GM12878 (cell line): ENCODE measurements around the gene TCF7L2. TPM values are rescaled to one million over a fixed set of nuclear protein-coding genes. Genes with fewer than 3 reads are reported as not detected.

Experiments used
- ATAC-seq: fragments of 200-7000 bp; cut with Tn5 transposase; 3 replicates; pipeline ENCODE4 v1.9.1; 2020; ENCODE audit warnings: mild to moderate bottlenecking, moderate library complexity
- BruUV-seq: library from RNA; stranded (reverse); fragments of 400-500 nt; replicated peaks from 2 replicates; lab custom pipeline; 2021; lab: Mats Ljungman, UMichigan
- CTCF ChIA-PET: fragments of 300-600 bp; sonication (Branson Sonifier 250); formaldehyde crosslinking; extraction: SDS; loops from one replicate; lab custom pipeline; 2021; ENCODE audit warnings: inconsistent platforms; lab: Yijun Ruan, JAX
- POLR2A ChIA-PET: fragments of 350-600 bp; formaldehyde crosslinking; extraction: SDS; loops from one replicate; lab custom pipeline; 2021; ENCODE audit warnings: inconsistent platforms; lab: Charles Lee
- RAD21 ChIA-PET: fragments of 300-600 bp; sonication (Branson Sonifier 250); formaldehyde crosslinking; loops from one replicate; lab custom pipeline; 2023; ENCODE audit warnings: antibody characterized with exemption; ENCODE audit not compliant: unreplicated experiment; lab: Charles Lee
- SMC1A ChIA-PET: fragments of 300-600 bp; sonication (Branson Sonifier 250); formaldehyde crosslinking; loops from one replicate; lab custom pipeline; 2023; ENCODE audit not compliant: unreplicated experiment, uncharacterized antibody; lab: Charles Lee
- DNase-seq: peaks from one replicate; pipeline ENCODE4 v3.0.0-alpha.2; 2011; ENCODE audit warnings: low read depth, low spot score
- FAIRE-seq: peaks from 3 replicates; lab custom pipeline; 2011; peaks lifted over from hg19 to GRCh38; lab: Jason Lieb, UNC
- H2AFZ ChIP-seq: 2 replicates; pipeline ENCODE4 v1.6.0; 2011; ENCODE audit warnings: low read depth, low read length, control low read depth; ENCODE audit not compliant: control insufficient read depth
- H3K27ac ChIP-seq: 2 replicates; pipeline ENCODE4 v1.5.1; 2011; ENCODE audit warnings: control low read depth; ENCODE audit not compliant: control insufficient read depth, insufficient read depth
- H3K27me3 ChIP-seq, 2 experiments: replicated peaks in 1 of 2; 2 replicates each; pipeline versions ENCODE4 v1.6.0 to v1.6.1; 2011; ENCODE audit warnings: low read length in 1 of 2; ENCODE audit not compliant: control insufficient read depth in 2 of 2, insufficient read depth in 2 of 2
- H3K36me3 ChIP-seq, 2 experiments: 2 replicates each; pipeline ENCODE4 v1.5.1; 2011; ENCODE audit warnings: low read length in 1 of 2; ENCODE audit not compliant: control insufficient read depth in 2 of 2, insufficient read depth in 2 of 2
- H3K4me1 ChIP-seq: 2 replicates; pipeline ENCODE4 v1.6.1; 2011; ENCODE audit warnings: mild to moderate bottlenecking, low read length, moderate library complexity, mixed read lengths; ENCODE audit not compliant: control insufficient read depth, insufficient read depth
- H3K4me2 ChIP-seq: 2 replicates; pipeline ENCODE4 v1.6.0; 2011; ENCODE audit warnings: control low read depth; ENCODE audit not compliant: control insufficient read depth, insufficient read depth
- H3K4me3 ChIP-seq: fragments of 200-600 bp; sonication (generic); 2 replicates; pipeline ENCODE4 v1.5.1; 2016
- H3K79me2 ChIP-seq: 2 replicates; pipeline ENCODE4 v1.6.0; 2011; ENCODE audit warnings: low read length; ENCODE audit not compliant: control insufficient read depth, insufficient read depth
- H3K9ac ChIP-seq: 2 replicates; pipeline ENCODE4 v1.8.0; 2011; ENCODE audit warnings: low read length, control low read depth, mixed read lengths; ENCODE audit not compliant: control insufficient read depth, insufficient read depth
- H3K9me3 ChIP-seq: replicated peaks from 3 replicates; pipeline ENCODE4 v1.5.1; 2011; ENCODE audit warnings: mild to moderate bottlenecking, low read length; ENCODE audit not compliant: control insufficient read depth, insufficient read depth
- H4K20me1 ChIP-seq: 2 replicates; pipeline ENCODE4 v1.6.0; 2011; ENCODE audit not compliant: control insufficient read depth, insufficient read depth
- ESRRA ChIP-seq: IDR thresholded peaks from 2 replicates; pipeline ENCODE4 v1.6.1; 2012; ENCODE audit warnings: mild to moderate bottlenecking, low read length, improper control_type of control experiment
- EZH2 ChIP-seq: IDR thresholded peaks from 2 replicates; pipeline ENCODE4 v1.6.1; 2012; ENCODE audit warnings: low read depth, mild to moderate bottlenecking, control low read depth, inconsistent platforms, low read length, borderline replicate concordance; ENCODE audit not compliant: control insufficient read depth
- GATAD2B ChIP-seq: fragments of 450-650 bp; conservative IDR thresholded peaks from 2 replicates; pipeline ENCODE4 v1.6.1; 2017; ENCODE audit warnings: low read depth, mild to moderate bottlenecking, moderate library complexity
- IKZF1 ChIP-seq: fragments of 450-650 bp; conservative IDR thresholded peaks from 2 replicates; pipeline ENCODE4 v1.6.1; 2017; ENCODE audit warnings: antibody characterized with exemption, mild to moderate bottlenecking
- JUND ChIP-seq: IDR thresholded peaks from 2 replicates; pipeline ENCODE4 v1.6.1; 2012; ENCODE audit warnings: low read depth, mild to moderate bottlenecking, low read length, improper control_type of control experiment, moderate library complexity
- KLF5 ChIP-seq: fragments of 450-650 bp; IDR thresholded peaks from 2 replicates; pipeline ENCODE4 v1.6.1; 2014; ENCODE audit warnings: mild to moderate bottlenecking; ENCODE audit not compliant: partially characterized antibody
- NBN ChIP-seq: fragments of 450-650 bp; IDR thresholded peaks from 2 replicates; pipeline ENCODE4 v1.6.1; 2016
- RB1 ChIP-seq: fragments of 450-650 bp; formaldehyde crosslinking; IDR thresholded peaks from 2 replicates; pipeline ENCODE4 v1.6.1; 2017; ENCODE audit warnings: mild to moderate bottlenecking, borderline replicate concordance
- SMAD1 ChIP-seq: fragments of 450-650 bp; IDR thresholded peaks from 2 replicates; pipeline ENCODE4 v1.6.1; 2018; ENCODE audit warnings: mild to moderate bottlenecking, low read depth; ENCODE audit not compliant: partially characterized antibody
- ZNF217 ChIP-seq: fragments of 450-650 bp; IDR thresholded peaks from 2 replicates; pipeline ENCODE4 v1.6.1; 2017; ENCODE audit warnings: antibody characterized with exemption, mild to moderate bottlenecking
- WGBS: methylation state at CpG from one replicate; pipeline ENCODE4 v1.1.6; 2016; ENCODE audit warnings: low lambda C conversion rate; ENCODE audit not compliant: insufficient replicate concordance, insufficient coverage; ENCODE audit errors: missing lambda C conversion rate; 5-methylcytosine and 5-hydroxymethylcytosine counted together
- in situ Hi-C: fragments of 300-500 bp; cut with MboI; formaldehyde crosslinking; loops from 9 replicates; pipeline ENCODE4 v1.14.3; 2018; ENCODE audit warnings: mixed read lengths
- intact Hi-C: fragments of 100-400 bp; cut with micrococcal nuclease; formaldehyde crosslinking; loops from one replicate; pipeline ENCODE4 v1.14.2; 2022; ENCODE audit not compliant: unreplicated experiment
- polyA plus RNA-seq, 11 experiments: library from polyadenylated mRNA; depleted of rRNA in 4 of 11; unstranded in 6 of 11; stranded (reverse) in 5 of 11; fragments of >200 nt; fragmentation: Nextera tagmentation in 4 of 11; fragmentation: Illumina TruSeq in 1 of 11; extraction: Ambion mirVana in 4 of 11; extraction: Trizol in 1 of 11; gene quantifications; 1 replicate in 1 of 11; 2 replicates in 10 of 11; pipeline versions ENCODE4 v1.2.1 to v1.2.3, GENCODE V29; 2011 to 2016; ENCODE audit warnings: inconsistent platforms in 2 of 11, missing spikeins in 2 of 11, low read depth in 1 of 11
- total RNA-seq, 4 experiments: library from RNA; depleted of rRNA in 3 of 4; stranded (reverse); fragments of >200 nt in 3 of 4; fragmentation: Illumina TruSeq in 1 of 4; extraction: Trizol in 1 of 4; gene quantifications; 2 replicates each; pipeline versions ENCODE4 v1.2.1 to v1.2.3, GENCODE V29; 2013 to 2021
- TF ChIP-seq, protein P1 (sequence below): fragments of 450-650 bp; formaldehyde crosslinking; IDR thresholded peaks from 2 replicates; pipeline ENCODE4 v1.4.0; 2022; ENCODE audit warnings: mild to moderate bottlenecking, moderate library complexity
- TF ChIP-seq, protein P2 (sequence below): IDR thresholded peaks from 2 replicates; pipeline ENCODE4 v1.6.1; 2011; ENCODE audit warnings: borderline replicate concordance, low read depth, mild to moderate bottlenecking, moderate library complexity, low read length; ENCODE audit not compliant: insufficient read depth, poor library complexity, severe bottlenecking
- TF ChIP-seq, protein P3 (sequence below): fragments of 450-650 bp; formaldehyde crosslinking; IDR thresholded peaks from 2 replicates; pipeline ENCODE4 v1.4.0; 2020; ENCODE audit warnings: mild to moderate bottlenecking, moderate library complexity

TCF7L2 gene
- total and polyA plus RNA-seq, 10 of the 15 experiments (the other 5 are each of a cell fraction or from before 2014, with no cell fraction given), result 0.02 to 1.1 (median 0.35) TPM; not detected in 4

DNA sequence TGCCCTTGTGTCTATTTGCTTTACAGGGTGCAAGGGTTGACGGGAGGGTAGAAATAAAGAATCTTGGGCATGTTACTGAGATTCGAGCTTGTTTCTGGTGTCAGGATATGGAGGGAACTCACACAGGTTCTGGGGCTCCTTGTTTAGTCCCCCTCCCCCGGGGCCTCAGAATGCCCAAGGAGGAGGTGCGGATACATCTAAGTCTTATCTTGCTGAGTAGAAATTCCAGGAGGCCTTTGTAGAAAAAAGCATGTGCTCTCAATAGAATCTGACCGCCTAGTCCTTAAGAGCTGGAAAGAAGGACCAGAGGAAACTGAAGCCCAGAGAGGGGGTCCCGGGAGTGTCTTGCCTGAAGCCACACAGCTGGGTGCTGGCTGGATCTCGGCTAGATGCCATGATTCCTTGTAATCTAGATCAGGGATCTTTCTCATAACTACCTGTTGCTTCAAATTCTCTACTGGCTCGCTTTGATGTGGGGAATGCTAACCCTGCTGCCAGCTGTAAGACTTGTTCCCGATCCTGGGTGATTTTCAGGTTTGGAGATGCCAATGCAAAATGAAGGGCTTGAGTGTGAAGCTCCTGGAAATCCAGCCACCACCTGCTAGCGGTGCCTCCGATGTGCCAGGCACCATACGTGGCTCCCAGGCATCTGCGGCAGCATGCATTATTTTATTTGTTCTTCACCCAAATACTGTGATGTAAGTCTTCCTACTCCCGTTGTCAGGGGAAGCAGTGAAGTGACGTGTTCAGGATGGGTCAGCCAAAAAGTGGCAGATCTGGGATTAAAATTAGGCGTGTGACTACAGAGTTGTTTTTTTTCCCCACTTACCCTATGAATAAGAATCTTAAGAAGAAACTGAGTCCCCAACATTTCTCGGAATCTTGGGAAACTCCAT lies 226.0 kb downstream of the TCF7L2 start (continued):
- TF ChIP-seq, protein P1, sequence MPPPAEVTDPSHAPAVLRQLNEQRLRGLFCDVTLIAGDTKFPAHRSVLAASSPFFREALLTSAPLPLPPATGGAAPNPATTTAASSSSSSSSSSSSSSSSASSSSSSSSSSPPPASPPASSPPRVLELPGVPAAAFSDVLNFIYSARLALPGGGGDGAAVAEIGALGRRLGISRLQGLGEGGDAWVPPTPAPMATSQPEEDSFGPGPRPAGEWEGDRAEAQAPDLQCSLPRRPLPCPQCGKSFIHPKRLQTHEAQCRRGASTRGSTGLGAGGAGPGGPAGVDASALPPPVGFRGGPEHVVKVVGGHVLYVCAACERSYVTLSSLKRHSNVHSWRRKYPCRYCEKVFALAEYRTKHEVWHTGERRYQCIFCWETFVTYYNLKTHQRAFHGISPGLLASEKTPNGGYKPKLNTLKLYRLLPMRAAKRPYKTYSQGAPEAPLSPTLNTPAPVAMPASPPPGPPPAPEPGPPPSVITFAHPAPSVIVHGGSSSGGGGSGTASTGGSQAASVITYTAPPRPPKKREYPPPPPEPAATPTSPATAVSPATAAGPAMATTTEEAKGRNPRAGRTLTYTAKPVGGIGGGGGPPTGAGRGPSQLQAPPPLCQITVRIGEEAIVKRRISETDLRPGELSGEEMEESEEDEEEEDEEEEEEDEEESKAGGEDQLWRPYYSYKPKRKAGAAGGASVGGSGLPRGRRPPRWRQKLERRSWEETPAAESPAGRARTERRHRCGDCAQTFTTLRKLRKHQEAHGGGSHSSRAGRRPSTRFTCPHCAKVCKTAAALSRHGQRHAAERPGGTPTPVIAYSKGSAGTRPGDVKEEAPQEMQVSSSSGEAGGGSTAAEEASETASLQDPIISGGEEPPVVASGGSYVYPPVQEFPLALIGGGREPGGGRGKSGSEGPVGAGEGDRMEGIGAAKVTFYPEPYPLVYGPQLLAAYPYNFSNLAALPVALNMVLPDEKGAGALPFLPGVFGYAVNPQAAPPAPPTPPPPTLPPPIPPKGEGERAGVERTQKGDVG (CRISPR knock-in tag), result no peak

DNA sequence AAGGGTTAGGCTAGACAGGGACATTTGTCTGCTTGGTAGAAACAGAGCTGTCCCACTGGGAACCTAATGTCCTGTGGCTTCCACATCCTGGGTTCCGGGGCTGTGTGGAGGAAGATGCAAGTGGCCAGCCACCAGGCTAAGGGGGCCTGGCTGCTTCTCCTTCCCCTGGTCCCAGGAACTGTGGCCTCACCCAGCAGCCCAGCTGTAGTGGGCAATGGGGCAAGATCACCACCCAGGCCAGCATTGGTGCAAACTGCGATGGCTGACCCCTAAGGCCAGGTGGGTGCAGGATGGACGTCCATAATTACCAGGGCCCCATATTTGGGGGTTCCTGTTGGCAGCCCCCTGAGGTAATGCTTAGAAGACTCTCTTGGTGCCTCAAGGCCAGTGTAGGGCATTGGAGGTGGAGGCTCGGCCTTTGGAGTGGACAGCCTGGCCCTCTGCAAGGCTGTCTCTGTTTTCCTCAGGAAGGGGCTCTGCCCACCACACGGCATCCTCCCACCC lies 226.7 kb downstream of the TCF7L2 start:
- RAD21 ChIA-PET, result no interaction called here
- H4K20me1 ChIP-seq, result no peaks in the 10 kb centered on the region; the same call in 1 of the 2 replicates
- no peak overlapping the region for H3K27ac ChIP-seq
- CTCF ChIA-PET, result no interaction called here
- ATAC-seq, result no peak
- no peak overlapping the region for H3K4me3 ChIP-seq
- intact Hi-C loops (no loop called here), in situ Hi-C loops (no loop called here)
- no TSS peak for BruUV-seq
- H3K4me2 ChIP-seq, result no peak overlapping the region
- H3K4me1 ChIP-seq, result no peaks in the 10 kb centered on the region
- no peak overlapping the region for H3K9ac ChIP-seq
- no peaks in the 10 kb centered on the region; a peak in 1 of 4 replicates for H3K27me3 ChIP-seq
- POLR2A ChIA-PET, result no interaction called here
- H3K9me3 ChIP-seq, result no peaks in the 10 kb centered on the region
- no peaks in the 10 kb centered on the region for H3K36me3 ChIP-seq
- SMC1A ChIA-PET, result no interaction called here
- 20% methylated on average over 5 of the region's 5 CpGs for WGBS
- no peaks in the 10 kb centered on the region for H3K79me2 ChIP-seq
- DNase-seq, result no peak
- H2AFZ ChIP-seq, result no peak overlapping the region
- no peak for FAIRE-seq
- no peak for TF ChIP-seq JUND
- no peak for TF ChIP-seq ESRRA
- no peak for TF ChIP-seq EZH2
- no peak for TF ChIP-seq IKZF1
- TF ChIP-seq, protein P2, sequence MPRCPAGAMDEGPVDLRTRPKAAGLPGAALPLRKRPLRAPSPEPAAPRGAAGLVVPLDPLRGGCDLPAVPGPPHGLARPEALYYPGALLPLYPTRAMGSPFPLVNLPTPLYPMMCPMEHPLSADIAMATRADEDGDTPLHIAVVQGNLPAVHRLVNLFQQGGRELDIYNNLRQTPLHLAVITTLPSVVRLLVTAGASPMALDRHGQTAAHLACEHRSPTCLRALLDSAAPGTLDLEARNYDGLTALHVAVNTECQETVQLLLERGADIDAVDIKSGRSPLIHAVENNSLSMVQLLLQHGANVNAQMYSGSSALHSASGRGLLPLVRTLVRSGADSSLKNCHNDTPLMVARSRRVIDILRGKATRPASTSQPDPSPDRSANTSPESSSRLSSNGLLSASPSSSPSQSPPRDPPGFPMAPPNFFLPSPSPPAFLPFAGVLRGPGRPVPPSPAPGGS, result no peak
- no peak for TF ChIP-seq GATAD2B
- TF ChIP-seq ZNF217, result no peak
- TF ChIP-seq SMAD1, result no peak
- no peak for TF ChIP-seq NBN
- no peak for TF ChIP-seq KLF5
- TF ChIP-seq, protein P3, sequence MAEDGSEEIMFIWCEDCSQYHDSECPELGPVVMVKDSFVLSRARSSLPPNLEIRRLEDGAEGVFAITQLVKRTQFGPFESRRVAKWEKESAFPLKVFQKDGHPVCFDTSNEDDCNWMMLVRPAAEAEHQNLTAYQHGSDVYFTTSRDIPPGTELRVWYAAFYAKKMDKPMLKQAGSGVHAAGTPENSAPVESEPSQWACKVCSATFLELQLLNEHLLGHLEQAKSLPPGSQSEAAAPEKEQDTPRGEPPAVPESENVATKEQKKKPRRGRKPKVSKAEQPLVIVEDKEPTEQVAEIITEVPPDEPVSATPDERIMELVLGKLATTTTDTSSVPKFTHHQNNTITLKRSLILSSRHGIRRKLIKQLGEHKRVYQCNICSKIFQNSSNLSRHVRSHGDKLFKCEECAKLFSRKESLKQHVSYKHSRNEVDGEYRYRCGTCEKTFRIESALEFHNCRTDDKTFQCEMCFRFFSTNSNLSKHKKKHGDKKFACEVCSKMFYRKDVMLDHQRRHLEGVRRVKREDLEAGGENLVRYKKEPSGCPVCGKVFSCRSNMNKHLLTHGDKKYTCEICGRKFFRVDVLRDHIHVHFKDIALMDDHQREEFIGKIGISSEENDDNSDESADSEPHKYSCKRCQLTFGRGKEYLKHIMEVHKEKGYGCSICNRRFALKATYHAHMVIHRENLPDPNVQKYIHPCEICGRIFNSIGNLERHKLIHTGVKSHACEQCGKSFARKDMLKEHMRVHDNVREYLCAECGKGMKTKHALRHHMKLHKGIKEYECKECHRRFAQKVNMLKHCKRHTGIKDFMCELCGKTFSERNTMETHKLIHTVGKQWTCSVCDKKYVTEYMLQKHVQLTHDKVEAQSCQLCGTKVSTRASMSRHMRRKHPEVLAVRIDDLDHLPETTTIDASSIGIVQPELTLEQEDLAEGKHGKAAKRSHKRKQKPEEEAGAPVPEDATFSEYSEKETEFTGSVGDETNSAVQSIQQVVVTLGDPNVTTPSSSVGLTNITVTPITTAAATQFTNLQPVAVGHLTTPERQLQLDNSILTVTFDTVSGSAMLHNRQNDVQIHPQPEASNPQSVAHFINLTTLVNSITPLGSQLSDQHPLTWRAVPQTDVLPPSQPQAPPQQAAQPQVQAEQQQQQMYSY (CRISPR knock-in tag), result no peak
- no peak for TF ChIP-seq RB1
